B cell (primary cell): ENCODE measurements around the gene SRA1. TPM values are rescaled to one million over a fixed set of nuclear protein-coding genes. Genes with fewer than 3 reads are reported as not detected.

Experiments used
- ATAC-seq: fragments of 200-7000 bp; cut with Tn5 transposase; one replicate; pipeline ENCODE4 v1.10.0; 2021; ENCODE audit warnings: low read depth, mild to moderate bottlenecking, moderate number of reproducible peaks, moderate library complexity
- CTCF ChIA-PET: fragments of 350-600 bp; sonication (Branson Sonifier 250); formaldehyde crosslinking; loops from one replicate; lab custom pipeline; 2021; ENCODE audit warnings: antibody characterized with exemption, inconsistent platforms; lab: Charles Lee
- POLR2A ChIA-PET: fragments of 350-600 bp; sonication (Branson Sonifier 250); formaldehyde crosslinking; loops from one replicate; lab custom pipeline; 2021; ENCODE audit warnings: antibody characterized with exemption; lab: Charles Lee
- DNase-seq: peaks from one replicate; pipeline ENCODE4 v3.0.0; 2013
- H2AFZ ChIP-seq: 2 replicates; pipeline ENCODE4 v1.6.1; 2012; ENCODE audit warnings: mild to moderate bottlenecking, low read depth, low read length; ENCODE audit not compliant: insufficient read depth, poor library complexity, severe bottlenecking
- H3K27ac ChIP-seq, 2 donors: 1 replicate in 1 of 2; 2 replicates in 1 of 2; pipeline ENCODE4 v1.5.1; 2012 to 2013; ENCODE audit warnings: low read length in 2 of 2, mild to moderate bottlenecking in 2 of 2, moderate library complexity in 1 of 2
- H3K27me3 ChIP-seq, 4 experiments: fragments of 200-600 bp in 1 of 4; sonication (generic) in 1 of 4; replicated peaks in 1 of 4; 1 replicate in 2 of 4; 2 replicates in 2 of 4; pipeline versions ENCODE4 v1.6.1 to v1.7.0; 2013 to 2016; ENCODE audit warnings: low read length in 3 of 4, mild to moderate bottlenecking in 2 of 4, mixed read lengths in 1 of 4, moderate library complexity in 1 of 4; ENCODE audit not compliant: insufficient read depth in 4 of 4, control insufficient read depth in 3 of 4; ENCODE audit errors: control extremely low read depth in 1 of 4
- H3K36me3 ChIP-seq, 2 experiments: replicated peaks in 1 of 2; 1 replicate in 1 of 2; 2 replicates in 1 of 2; pipeline versions ENCODE4 v1.6.1 to v1.7.1; 2013; ENCODE audit warnings: low read length in 1 of 2; ENCODE audit not compliant: insufficient read depth in 2 of 2, control insufficient read depth in 1 of 2; ENCODE audit errors: control extremely low read depth in 1 of 2, extremely low read depth in 1 of 2
- H3K4me1 ChIP-seq, 2 donors: fragments of 200-600 bp in 1 of 2; sonication (generic) in 1 of 2; 1 replicate in 1 of 2; 2 replicates in 1 of 2; pipeline versions ENCODE4 v1.5.1 to v1.6.1; 2013 to 2017; ENCODE audit warnings: low read length in 2 of 2; ENCODE audit not compliant: control insufficient read depth in 2 of 2, insufficient read depth in 2 of 2
- H3K4me2 ChIP-seq: replicated peaks from 2 replicates; pipeline ENCODE3; 2012; ENCODE audit warnings: mild to moderate bottlenecking, low read depth, low read length; ENCODE audit not compliant: poor library complexity, severe bottlenecking
- H3K4me3 ChIP-seq, 5 experiments: fragments of 200-600 bp in 1 of 5; sonication (generic) in 1 of 5; 1 replicate in 3 of 5; 2 replicates in 2 of 5; pipeline versions ENCODE4 v1.5.1 to v1.7.0; 2011 to 2016; ENCODE audit warnings: low read length in 4 of 5, mild to moderate bottlenecking in 4 of 5, low read depth in 2 of 5, control low read depth in 1 of 5, moderate library complexity in 1 of 5; ENCODE audit not compliant: insufficient read depth in 1 of 5; ENCODE audit errors: control extremely low read depth in 1 of 5, extremely low read depth in 1 of 5
- H3K79me2 ChIP-seq: fragments of 200-600 bp; sonication (generic); one replicate; pipeline ENCODE4 v1.6.0; 2016; ENCODE audit warnings: low read length; ENCODE audit not compliant: control insufficient read depth, insufficient read depth
- H3K9ac ChIP-seq: fragments of 200-600 bp; sonication (generic); 2 replicates; pipeline ENCODE4 v1.6.1; 2017; ENCODE audit warnings: mild to moderate bottlenecking, low read length, moderate library complexity
- H3K9me3 ChIP-seq, 3 donors: one replicate each; pipeline versions ENCODE4 v1.6.1 to v1.7.1; 2013; ENCODE audit warnings: low read length in 2 of 3; ENCODE audit not compliant: control insufficient read depth in 2 of 3, insufficient read depth in 1 of 3; ENCODE audit errors: control extremely low read depth in 1 of 3
- H4K20me1 ChIP-seq: 2 replicates; pipeline ENCODE4 v1.6.0; 2012; ENCODE audit warnings: mild to moderate bottlenecking, low read length; ENCODE audit not compliant: insufficient read depth, control insufficient read depth, poor library complexity, severe bottlenecking
- H3K27ac Mint-ChIP-seq: one replicate; pipeline ENCODE4 v1.8.0; 2021; ENCODE audit warnings: mixed read lengths
- H3K27me3 Mint-ChIP-seq: one replicate; pipeline ENCODE4 v1.8.0; 2021; ENCODE audit warnings: mixed read lengths
- H3K4me1 Mint-ChIP-seq: one replicate; pipeline ENCODE4 v1.8.0; 2021; ENCODE audit warnings: mixed read lengths
- H3K4me3 Mint-ChIP-seq: one replicate; pipeline ENCODE4 v1.8.0; 2021; ENCODE audit warnings: mixed read lengths
- H3K9me3 Mint-ChIP-seq: one replicate; pipeline ENCODE4 v1.8.0; 2022; ENCODE audit warnings: mixed read lengths; ENCODE audit not compliant: insufficient read depth
- CTCF ChIP-seq: fragments of 200-600 bp; IDR thresholded peaks from one replicate; pipeline ENCODE4 v1.8.0; 2022; ENCODE audit warnings: antibody characterized with exemption, mild to moderate bottlenecking
- EZH2 ChIP-seq: IDR thresholded peaks from 2 replicates; pipeline ENCODE4 v1.6.1; 2012; ENCODE audit warnings: borderline replicate concordance, low read depth, mild to moderate bottlenecking, moderate library complexity, low read length; ENCODE audit not compliant: insufficient read depth, poor library complexity, severe bottlenecking
- WGBS: methylation state at CpG from one replicate; pipeline ENCODE4 v1.1.5; 2013; ENCODE audit warnings: missing lambda C conversion rate; ENCODE audit not compliant: insufficient coverage; 5-methylcytosine and 5-hydroxymethylcytosine counted together
- intact Hi-C: fragments of 100-400 bp; cut with micrococcal nuclease; formaldehyde crosslinking; loops from one replicate; pipeline ENCODE4 v1.10.0; 2022
- polyA plus RNA-seq: library from polyadenylated mRNA; depleted of rRNA; stranded (reverse); fragments of >200 nt; gene quantifications from 2 replicates; pipeline ENCODE4 v1.2.3, GENCODE V29; 2012
- total RNA-seq, 2 donors: library from RNA; stranded (reverse); fragments of 120-200 nt in 1 of 2; gene quantifications; 1 replicate in 1 of 2; 2 replicates in 1 of 2; pipeline versions ENCODE4 v1.2.3 to v1.2.4, GENCODE V29; 2013 to 2022

The SRA1 gene
- total and polyA plus RNA-seq, 2 donors (not counting 1 experiment from before 2014, with no cell fraction given), result 23.2 to 25.6 TPM

DNA sequence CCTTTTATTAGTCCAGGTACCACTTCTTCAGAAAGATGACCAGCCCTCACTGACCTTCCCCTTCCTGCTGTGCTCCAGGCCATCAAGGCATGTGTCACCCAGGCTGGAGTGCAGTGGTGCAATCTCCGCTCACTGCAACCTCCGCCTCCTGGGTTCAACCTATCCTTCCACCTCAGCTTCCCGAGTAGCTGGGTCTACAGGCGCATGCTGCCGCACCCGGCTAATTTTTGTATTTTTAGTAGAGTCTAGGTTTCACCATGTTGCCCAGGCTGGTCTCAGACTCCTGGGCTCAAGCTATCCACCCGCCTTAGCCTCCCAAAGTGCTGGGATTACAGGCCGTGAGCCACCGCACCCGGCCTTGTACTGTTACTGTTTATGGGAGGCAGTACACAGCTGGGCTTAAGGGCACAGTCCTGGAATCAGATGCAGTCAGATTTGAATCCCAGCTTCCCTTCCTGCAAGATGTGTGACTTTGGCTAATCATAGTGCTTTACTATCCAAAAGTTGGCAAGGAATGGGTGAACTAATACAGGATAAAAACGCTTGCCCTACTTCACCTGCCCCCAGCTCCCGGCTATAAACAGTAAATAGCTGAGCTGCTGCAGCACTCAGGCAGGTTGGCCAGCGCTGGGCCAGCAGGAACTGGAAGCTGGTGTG lies 10.3 kb downstream of the SRA1 start:
- ChIA-PET POLR2A (interaction anchor here (0.7 to 2.9 kb wide), 9 partner anchors 11 to 1091 kb away, joined by 3 to 35 read pairs (median 4); partner anchors contain the start of genes ANKHD1, APBB3, CD14 and HARS1), CTCF (interaction anchor here (0.8 to 2.3 kb wide), 9 partner anchors 8 to 176 kb away, joined by 3 to 18 read pairs (median 4); partner anchors contain the start of genes APBB3, HARS1, HARS2 and IK)
- no peak for ATAC-seq
- 67% methylated on average over 6 of the region's 13 CpGs for WGBS
- Histone ChIP-seq H3K9ac (peak overlapping the region; percentile 85), H3K27ac (peak overlapping the region; percentile 81 to 85), H3K27me3 (no peaks in the 10 kb centered on the region), H2AFZ (peak overlapping the region; percentile 82), H3K9me3 (no peaks in the 10 kb centered on the region), H3K4me1 (peaks cover 10 to 30% of the 10 kb centered on the region in 2 donors), H3K36me3 (peaks cover 0 to 35% of the 10 kb centered on the region in 2 experiments), H4K20me1 (no peaks in the 10 kb centered on the region), H3K4me2 (peak overlapping the region; percentile 93), H3K4me3 (peak overlapping the region in 4 of 5 experiments; percentile 67 to 93 (median 79)), H3K79me2 (peaks cover 4% of the 10 kb centered on the region)
- Mint-ChIP-seq H3K9me3 (no peaks in the 10 kb centered on the region), H3K4me3 (peak overlapping the region; percentile 94), H3K4me1 (peaks cover 30% of the 10 kb centered on the region), H3K27me3 (no peaks in the 10 kb centered on the region), H3K27ac (peak overlapping the region; percentile 94)
- no peak for DNase-seq
- no peak for TF ChIP-seq CTCF
- TF ChIP-seq EZH2, result no peak
- intact Hi-C loops, result loop anchor here (1.0 to 5.0 kb wide), 6 partner anchors 10 to 155 kb away; partner anchors contain the start of genes ANKHD1, APBB3, IK and NDUFA2

DNA sequence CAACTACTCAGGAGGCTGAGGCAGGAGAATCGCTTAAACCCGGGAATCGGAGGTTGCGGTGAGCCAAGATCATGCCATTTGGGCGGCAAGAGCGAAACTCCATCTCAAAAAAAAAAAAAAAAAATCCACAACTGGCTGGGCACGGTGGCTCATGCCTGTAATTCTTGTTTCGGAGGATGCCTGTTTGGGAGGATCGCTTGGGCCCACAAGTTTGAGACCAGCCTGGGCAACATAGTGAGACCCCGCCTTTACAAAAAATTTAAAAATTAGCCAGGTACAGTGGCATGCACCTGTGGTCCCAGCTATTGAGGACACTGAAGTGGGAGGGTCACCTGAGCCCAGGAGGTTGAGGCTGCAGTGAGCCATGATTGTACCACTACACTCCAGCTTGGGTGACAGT lies 11.7 kb downstream of the SRA1 start:
- H3K4me1 Mint-ChIP-seq, result peaks cover 30% of the 10 kb centered on the region
- no peaks in the 10 kb centered on the region for H3K27me3 Mint-ChIP-seq
- peaks cover 4% of the 10 kb centered on the region for H3K79me2 ChIP-seq
- H3K4me1 ChIP-seq, result peaks cover 10 to 30% of the 10 kb centered on the region in 2 donors
- no peak overlapping the region for H3K4me3 ChIP-seq
- TF ChIP-seq EZH2 (no peak), CTCF (no peak)
- no peak overlapping the region for H3K27ac ChIP-seq
- no peaks in the 10 kb centered on the region for H3K27me3 ChIP-seq
- H3K4me2 ChIP-seq, result no peak overlapping the region
- no peak overlapping the region for H2AFZ ChIP-seq
- no peaks in the 10 kb centered on the region for H4K20me1 ChIP-seq
- WGBS, result 99% methylated on average over 6 of the region's 10 CpGs
- H3K9ac ChIP-seq, result no peak overlapping the region
- ChIA-PET CTCF (no interaction called here), POLR2A (interaction anchor here (0.7 kb wide), 2 partner anchors 13 to 107 kb away, joined by 5 read pairs; no protein-coding TSS in a partner anchor)
- ATAC-seq (no peak), DNase-seq (no peak)
- H3K36me3 ChIP-seq, result peaks cover 0 to 35% of the 10 kb centered on the region in 2 experiments
- no peak overlapping the region for H3K4me3 Mint-ChIP-seq
- intact Hi-C loops, result loop anchor here (5.0 kb wide), 1 partner anchor 157 kb away; the partner anchor contains the start of gene ZMAT2
- peak overlapping the region; percentile 15 for H3K27ac Mint-ChIP-seq
- H3K9me3 ChIP-seq, result no peaks in the 10 kb centered on the region
- no peaks in the 10 kb centered on the region for H3K9me3 Mint-ChIP-seq
